ENCODE results near the gene LRRC4.

GRCh38 chr7:128060018-128060417 is 28.8 kb upstream of the LRRC4 start:
- TF ChIP-seq CTCF (IDR thresholded peaks at IDR 0.05) (no peak), POLR2A (IDR thresholded peaks at IDR 0.05) (no peak)

Measured in testis (tissue), 2 donors.